GM12801 (cell line): Measurements from ENCODE around the gene UXS1.

Experiments
- TF ChIP-seq, protein P1 (sequence below): IDR thresholded peaks from one replicate; pipeline ENCODE4 v1.5.1; 2011; ENCODE audit warnings: control low read depth; ENCODE audit not compliant: insufficient read length; ENCODE audit errors: extremely low read depth

Gene UXS1

DNA sequence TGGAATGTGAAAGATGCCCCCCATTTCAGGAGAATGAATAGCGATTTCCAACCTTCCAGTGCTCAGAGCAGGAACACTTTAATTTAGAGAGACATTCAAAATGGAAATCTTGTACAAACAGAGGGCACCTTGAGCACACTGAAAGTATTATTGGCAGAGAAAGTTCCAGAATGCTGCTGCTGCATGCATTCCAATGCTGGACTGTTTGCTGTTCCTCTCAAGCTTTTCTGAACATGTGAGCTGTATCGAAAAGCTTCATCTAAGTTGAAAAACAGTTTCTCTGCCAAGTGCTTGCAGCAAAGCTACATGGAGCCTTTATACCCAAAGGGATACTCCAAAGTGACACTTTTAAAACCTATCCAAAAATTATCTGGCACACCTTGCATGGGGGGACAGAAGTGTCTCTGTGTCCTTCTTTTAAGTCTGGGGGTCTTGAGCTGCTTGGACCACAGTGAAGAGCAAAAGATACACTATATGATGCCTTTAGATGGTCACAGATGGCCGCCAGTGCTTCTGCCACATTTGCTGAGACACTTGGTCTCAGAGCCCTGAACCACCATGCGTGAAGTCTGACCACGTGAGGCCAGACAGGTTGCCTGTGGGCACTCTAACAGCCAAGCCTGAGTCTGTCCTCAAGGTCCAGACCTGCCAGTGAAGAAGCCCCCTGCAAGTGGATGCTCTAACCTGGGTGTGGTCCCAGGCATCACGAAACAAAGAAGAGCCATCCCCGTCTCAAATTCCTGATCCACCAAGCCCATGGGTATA lies 18.8 kb downstream of the UXS1 start:
- TF ChIP-seq, protein P1, sequence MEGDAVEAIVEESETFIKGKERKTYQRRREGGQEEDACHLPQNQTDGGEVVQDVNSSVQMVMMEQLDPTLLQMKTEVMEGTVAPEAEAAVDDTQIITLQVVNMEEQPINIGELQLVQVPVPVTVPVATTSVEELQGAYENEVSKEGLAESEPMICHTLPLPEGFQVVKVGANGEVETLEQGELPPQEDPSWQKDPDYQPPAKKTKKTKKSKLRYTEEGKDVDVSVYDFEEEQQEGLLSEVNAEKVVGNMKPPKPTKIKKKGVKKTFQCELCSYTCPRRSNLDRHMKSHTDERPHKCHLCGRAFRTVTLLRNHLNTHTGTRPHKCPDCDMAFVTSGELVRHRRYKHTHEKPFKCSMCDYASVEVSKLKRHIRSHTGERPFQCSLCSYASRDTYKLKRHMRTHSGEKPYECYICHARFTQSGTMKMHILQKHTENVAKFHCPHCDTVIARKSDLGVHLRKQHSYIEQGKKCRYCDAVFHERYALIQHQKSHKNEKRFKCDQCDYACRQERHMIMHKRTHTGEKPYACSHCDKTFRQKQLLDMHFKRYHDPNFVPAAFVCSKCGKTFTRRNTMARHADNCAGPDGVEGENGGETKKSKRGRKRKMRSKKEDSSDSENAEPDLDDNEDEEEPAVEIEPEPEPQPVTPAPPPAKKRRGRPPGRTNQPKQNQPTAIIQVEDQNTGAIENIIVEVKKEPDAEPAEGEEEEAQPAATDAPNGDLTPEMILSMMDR: no peak

DNA sequence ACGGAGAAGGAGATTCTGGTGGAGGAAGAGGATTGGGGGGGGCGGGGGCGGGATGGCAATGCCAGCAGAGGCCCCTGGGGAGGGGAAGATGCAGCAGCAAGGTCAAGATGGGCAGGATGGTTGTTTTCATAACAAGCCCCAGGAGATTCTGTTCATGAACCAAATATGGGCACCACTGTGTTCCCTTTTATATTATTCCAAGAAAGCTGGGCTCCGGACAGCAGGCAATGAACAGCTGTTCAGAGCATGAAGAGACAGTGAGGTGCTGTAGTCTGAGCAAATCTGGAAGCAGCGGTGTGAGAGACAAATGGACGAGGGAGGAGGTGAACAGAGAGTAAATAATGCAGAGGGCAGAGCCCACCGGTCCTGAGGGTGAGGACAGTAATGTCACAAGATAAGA lies 20.0 kb downstream of the UXS1 start:
- TF ChIP-seq, protein P1: no peak

DNA sequence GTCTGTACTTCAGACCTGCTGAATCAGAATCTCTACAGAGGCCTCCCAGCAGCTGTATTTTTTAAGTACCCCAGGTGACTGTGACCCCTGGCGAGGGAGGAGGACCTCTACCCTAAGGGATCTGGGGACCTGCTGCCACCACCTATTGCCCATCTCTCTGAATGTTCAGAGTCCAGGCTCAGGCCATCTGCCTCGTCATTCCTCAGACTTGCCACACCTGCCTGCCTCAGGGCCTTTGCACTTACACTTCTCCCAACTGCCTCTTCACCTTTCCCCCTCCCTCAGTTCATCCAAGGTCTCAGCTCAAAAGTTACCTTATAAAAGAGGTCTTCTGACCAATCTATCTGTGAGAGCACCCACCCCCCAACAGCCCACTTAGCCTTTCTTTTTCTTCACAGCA lies 21.5 kb downstream of the UXS1 start:
- TF ChIP-seq, protein P1: no peak

DNA sequence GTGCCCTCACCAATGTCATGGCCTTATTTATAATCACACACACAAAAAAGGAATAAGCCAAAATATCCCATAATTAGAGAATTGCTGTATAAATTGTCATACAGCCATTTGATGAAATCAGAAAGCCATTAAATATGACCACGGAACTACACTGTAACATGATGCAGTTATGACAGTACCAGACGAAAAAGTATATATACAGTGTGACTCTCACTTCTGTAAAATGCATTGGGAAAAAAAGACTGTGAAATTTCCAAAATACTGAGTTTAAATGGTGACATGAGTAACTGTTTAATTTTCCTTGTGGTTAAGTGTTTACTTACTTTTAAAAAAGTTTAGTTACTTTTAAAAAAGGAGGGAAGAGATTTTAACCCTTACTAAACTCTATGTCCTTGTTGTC lies 25.4 kb downstream of the UXS1 start:
- TF ChIP-seq, protein P1: no peak

DNA sequence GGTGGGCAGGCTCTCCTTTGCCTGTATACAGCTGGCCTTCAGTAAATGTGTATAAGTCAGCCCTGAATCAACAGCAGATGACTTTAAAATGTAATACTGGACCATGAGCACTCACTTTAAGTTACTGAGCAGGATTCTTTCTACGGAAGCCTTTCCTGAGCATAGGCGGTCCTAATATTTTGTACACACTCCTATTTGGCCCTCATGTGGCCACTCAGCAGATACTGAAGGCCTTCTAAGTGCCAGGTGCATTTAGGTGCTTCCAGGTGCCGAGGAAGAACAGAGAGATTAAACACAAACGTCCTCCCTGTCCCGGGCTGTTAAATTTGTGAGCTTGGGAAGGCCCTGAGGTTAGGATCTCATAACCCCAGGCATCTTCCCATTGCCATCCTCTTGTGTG lies 27.0 kb downstream of the UXS1 start:
- TF ChIP-seq, protein P1: no peak

- TF ChIP-seq, protein P1: no peak
Observed at GRCh38 chr2:106165561-106165960, 28.5 kb downstream of the UXS1 start.

DNA sequence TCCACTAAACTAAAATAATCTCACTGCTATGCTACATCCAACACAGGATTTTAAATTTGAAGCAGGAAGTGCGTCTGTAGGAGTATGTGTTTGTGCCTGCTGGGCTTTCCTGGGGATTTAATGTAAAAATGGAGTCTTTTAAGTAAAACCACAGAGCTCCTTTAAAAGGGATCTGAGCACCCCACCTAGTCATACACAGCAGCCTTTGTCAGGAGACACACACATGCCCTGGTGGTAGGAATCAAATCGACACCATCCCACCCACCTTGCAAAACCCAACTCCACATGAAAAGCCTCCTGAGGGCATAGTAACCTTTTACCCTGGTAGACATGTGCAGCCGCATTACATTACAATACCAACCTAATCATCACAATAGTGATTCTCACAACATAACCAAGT lies 29.1 kb downstream of the UXS1 start:
- TF ChIP-seq, protein P1: no peak
